ENCODE data around the gene MTMR4.
"Not testable (repeated sequence)": the region's sequence is repeated elsewhere in the genome, so short reads cannot be mapped to it uniquely, and the experiment has no call there.

Gene MTMR4

GRCh38 chr17:58513965-58514769 lies at the start of gene MTMR4:
Gene MTMR4, minus strand, starts transcription at chr17:58514638. Its CDS starts 231 bp downstream, at chr17:58514407.
- TF ChIP-seq CTCF (conservative IDR thresholded peaks at IDR 0.05) (no peak), ZFX (IDR thresholded peaks at IDR 0.05) (peak; percentile 76; the same call in 1 of the 2 replicates)
- peak within 1 kb of the TSS; percentile 85 for H3K27ac ChIP-seq

- TF ChIP-seq CTCF (conservative IDR thresholded peaks at IDR 0.05) (no peak), ZFX (IDR thresholded peaks at IDR 0.05) (no peak)
- no peak overlapping the region for H3K27ac ChIP-seq
These were observed 46.1 kb upstream of the MTMR4 start for GRCh38 chr17:58560511-58560910.

GRCh38 chr17:58557981-58558380 lies 43.5 kb upstream of the MTMR4 start:
- TF ChIP-seq CTCF (conservative IDR thresholded peaks at IDR 0.05) (no peak), ZFX (IDR thresholded peaks at IDR 0.05) (no peak)
- H3K27ac ChIP-seq, result no peak overlapping the region

- no peak overlapping the region for H3K27ac ChIP-seq
- no peak for TF ChIP-seq ZFX (IDR thresholded peaks at IDR 0.05)
- TF ChIP-seq CTCF (conservative IDR thresholded peaks at IDR 0.05), result no peak
These were observed 42.4 kb upstream of the MTMR4 start for GRCh38 chr17:58556833-58557250.

- not testable (repeated sequence) for H3K27ac ChIP-seq
These were observed 40.7 kb upstream of the MTMR4 start for GRCh38 chr17:58555109-58555508.

GRCh38 chr17:58541249-58541648 lies 26.8 kb upstream of the MTMR4 start:
- TF ChIP-seq ZFX (IDR thresholded peaks at IDR 0.05), result no peak
- peak; percentile 22; the same call in 1 of the 2 replicates for TF ChIP-seq CTCF (conservative IDR thresholded peaks at IDR 0.05)
- no peak overlapping the region for H3K27ac ChIP-seq

GRCh38 chr17:58539698-58540097 lies 25.3 kb upstream of the MTMR4 start:
- no peak overlapping the region for H3K27ac ChIP-seq
- TF ChIP-seq CTCF (conservative IDR thresholded peaks at IDR 0.05), result no peak
- TF ChIP-seq ZFX (IDR thresholded peaks at IDR 0.05), result no peak

Measured in C4-2B (cell line).